ENCODE data around the gene MRPL16.

- TF ChIP-seq SPEN (CRISPR knock-in tag; IDR thresholded peaks at IDR 0.05; ENCODE audit: low read depth), result no peak
- no peak for TF ChIP-seq SOX6 (IDR thresholded peaks at IDR 0.05)
- TF ChIP-seq SOX6 (CRISPR knock-in tag; IDR thresholded peaks at IDR 0.05), result no peak
- TF ChIP-seq E2F5 (CRISPR knock-in tag; conservative IDR thresholded peaks at IDR 0.05), result no peak
- no peak for TF ChIP-seq ZNF563 (CRISPR knock-in tag; IDR thresholded peaks at IDR 0.05)
These were observed 9.3 kb downstream of the MRPL16 start for GRCh38 chr11:59801160-59801706.
